B cell (primary cell): ENCODE measurements around the gene DDAH1.

Source experiments
- CTCF ChIP-seq: fragments of 200-600 bp; IDR thresholded peaks from one replicate; pipeline ENCODE4 v1.8.0; 2022; ENCODE audit warnings: antibody characterized with exemption, mild to moderate bottlenecking
- EZH2 ChIP-seq: IDR thresholded peaks from 2 replicates; pipeline ENCODE4 v1.6.1; 2012; ENCODE audit warnings: borderline replicate concordance, low read depth, mild to moderate bottlenecking, moderate library complexity, low read length; ENCODE audit not compliant: insufficient read depth, poor library complexity, severe bottlenecking

- TF ChIP-seq CTCF (no peak), EZH2 (no peak)
Measured at GRCh38 chr1:85316321-85316720, 148.6 kb downstream of the DDAH1 start.
